ENCODE data around the gene SEPHS1. TPM values are rescaled to one million over a fixed set of nuclear protein-coding genes. Genes with fewer than 3 reads are reported as not detected.
"Not testable (repeated sequence)": the region's sequence is repeated elsewhere in the genome, so short reads cannot be mapped to it uniquely, and the experiment has no call there.

SEPHS1 gene
- total RNA-seq, 2 experiments from 2014 or later, result 48.9 to 55.2 TPM

- H3K4me3 Mint-ChIP-seq; H3K4me1 Mint-ChIP-seq; H3K27ac Mint-ChIP-seq; H3K27me3 Mint-ChIP-seq; DNase-seq; ATAC-seq; CTCF ChIA-PET; H3K9me3 Mint-ChIP-seq (ENCODE audit: low read depth): not testable (repeated sequence)
- peaks cover 45% of the 10 kb centered on the region for H3K36me3 Mint-ChIP-seq
Measured at GRCh38 chr10:13330980-13331379, 17.1 kb downstream of the SEPHS1 start.

GRCh38 chr10:13329565-13329964 is 18.5 kb downstream of the SEPHS1 start:
- ATAC-seq, result no peak
- Mint-ChIP-seq H3K36me3 (peaks cover 51% of the 10 kb centered on the region), H3K4me3 (no peak overlapping the region), H3K27me3 (no peaks in the 10 kb centered on the region), H3K27ac (no peak overlapping the region), H3K4me1 (no peaks in the 10 kb centered on the region), H3K9me3 (ENCODE audit: low read depth) (no peaks in the 10 kb centered on the region)
- no peak for DNase-seq
- CTCF ChIA-PET, result interaction anchor here (1.0 kb wide), 2 partner anchors 25 to 123 kb away, joined by 3 read pairs; no protein-coding TSS in a partner anchor

DNA sequence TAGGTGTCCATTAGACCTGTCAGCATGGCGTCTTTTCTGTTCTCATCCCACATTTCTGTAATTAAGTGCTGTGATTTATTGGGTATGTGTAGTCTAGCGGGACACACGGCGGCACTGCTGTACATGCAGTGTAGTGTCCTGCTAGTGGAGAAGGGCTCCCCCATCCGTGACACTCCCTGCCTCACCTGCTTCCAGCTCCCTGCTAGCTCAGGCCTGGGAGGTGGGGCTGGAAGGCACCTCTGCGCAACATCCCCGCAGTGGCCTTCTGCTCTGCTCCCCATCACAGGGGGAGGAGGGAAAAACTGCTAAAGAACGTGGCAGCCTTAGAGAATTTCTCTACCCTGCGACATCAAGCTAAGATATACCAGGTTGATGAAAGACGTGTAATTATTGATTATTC is 19.5 kb downstream of the SEPHS1 start:
- CTCF ChIA-PET, result interaction anchor here (0.6 to 1.0 kb wide), 3 partner anchors 24 to 122 kb away, joined by 3 read pairs; no protein-coding TSS in a partner anchor
- Mint-ChIP-seq H3K9me3 (ENCODE audit: low read depth) (no peaks in the 10 kb centered on the region), H3K4me1 (no peaks in the 10 kb centered on the region), H3K27ac (no peak overlapping the region), H3K27me3 (no peaks in the 10 kb centered on the region), H3K4me3 (no peak overlapping the region), H3K36me3 (peaks cover 49% of the 10 kb centered on the region)
- DNase-seq (no peak), ATAC-seq (no peak)

DNA sequence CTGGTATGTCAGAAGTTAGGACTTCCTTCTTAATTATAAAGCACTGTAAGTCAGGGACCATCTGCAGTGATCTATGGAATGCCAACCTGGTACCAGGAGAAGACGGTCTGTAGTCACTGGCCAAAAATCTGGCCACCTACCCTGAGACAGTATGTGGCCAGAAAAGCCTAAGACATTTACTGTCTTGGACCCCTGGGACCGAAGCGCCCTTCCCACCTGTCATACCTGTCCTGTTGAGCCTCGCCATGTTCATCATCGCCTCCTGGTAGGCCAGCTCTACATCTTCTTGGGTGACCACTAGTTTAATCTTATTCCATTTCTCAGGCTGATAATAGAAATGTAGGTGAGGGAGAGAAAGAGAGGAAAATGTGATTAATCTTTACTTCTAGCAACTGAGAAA is 20.0 kb downstream of the SEPHS1 start:
- Mint-ChIP-seq H3K27ac (no peak overlapping the region), H3K4me1 (no peaks in the 10 kb centered on the region), H3K9me3 (ENCODE audit: low read depth) (no peaks in the 10 kb centered on the region), H3K36me3 (peaks cover 48% of the 10 kb centered on the region), H3K27me3 (no peaks in the 10 kb centered on the region), H3K4me3 (no peak overlapping the region)
- CTCF ChIA-PET, result interaction anchor here (0.6 kb wide), 1 partner anchor 119 kb away, joined by 3 read pairs; no protein-coding TSS in a partner anchor
- no peak for DNase-seq
- ATAC-seq, result no peak

DNA sequence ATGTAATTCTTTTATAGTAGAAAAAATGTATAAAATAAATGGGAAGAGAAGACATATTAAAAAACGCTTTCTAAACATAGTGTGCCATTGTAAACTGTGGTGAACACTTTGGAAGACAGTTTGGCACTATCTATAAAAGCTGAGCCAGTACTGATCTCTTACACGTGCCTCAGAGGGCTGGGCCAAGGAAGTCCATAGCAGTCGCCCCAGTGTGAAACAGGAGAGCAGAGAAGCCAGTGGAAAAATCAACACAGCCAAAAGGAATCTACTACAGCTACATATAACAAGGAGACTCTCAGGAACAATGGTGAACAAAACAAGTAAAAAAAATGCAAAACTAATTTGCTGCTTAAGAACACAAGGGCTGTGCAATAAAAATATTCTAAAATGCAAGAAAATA is 20.6 kb downstream of the SEPHS1 start:
- Mint-ChIP-seq H3K9me3 (ENCODE audit: low read depth) (no peaks in the 10 kb centered on the region), H3K36me3 (peaks cover 48% of the 10 kb centered on the region), H3K27me3 (no peaks in the 10 kb centered on the region), H3K27ac (no peak overlapping the region), H3K4me1 (no peaks in the 10 kb centered on the region), H3K4me3 (no peak overlapping the region)
- ATAC-seq (no peak), DNase-seq (no peak)
- CTCF ChIA-PET, result interaction anchor here (0.7 kb wide), 1 partner anchor 1284 kb away, joined by 3 read pairs; no protein-coding TSS in a partner anchor

GRCh38 chr10:13322615-13323148 is 25.4 kb downstream of the SEPHS1 start:
- H3K36me3 Mint-ChIP-seq, result peaks cover 35% of the 10 kb centered on the region

GRCh38 chr10:13321576-13321975 is 26.5 kb downstream of the SEPHS1 start:
- Mint-ChIP-seq H3K4me3 (no peak overlapping the region), H3K36me3 (peaks cover 30% of the 10 kb centered on the region), H3K4me1 (no peaks in the 10 kb centered on the region), H3K27me3 (no peaks in the 10 kb centered on the region), H3K9me3 (ENCODE audit: low read depth) (no peaks in the 10 kb centered on the region), H3K27ac (no peak overlapping the region)
- DNase-seq (no peak), ATAC-seq (no peak)
- CTCF ChIA-PET, result interaction anchor here (1.2 kb wide), 1 partner anchor 19 kb away, joined by 3 read pairs; no protein-coding TSS in a partner anchor

More at GRCh38 chr10:13322615-13323148, 25.4 kb downstream of the SEPHS1 start:
- DNase-seq, result no peak
- H3K27ac Mint-ChIP-seq, result no peak overlapping the region
- H3K4me1 Mint-ChIP-seq, result no peaks in the 10 kb centered on the region
- H3K9me3 Mint-ChIP-seq (ENCODE audit: low read depth), result no peaks in the 10 kb centered on the region
- CTCF ChIA-PET, result no interaction called here
- H3K27me3 Mint-ChIP-seq, result no peaks in the 10 kb centered on the region
- no peak for ATAC-seq
- H3K4me3 Mint-ChIP-seq, result no peak overlapping the region

DNA sequence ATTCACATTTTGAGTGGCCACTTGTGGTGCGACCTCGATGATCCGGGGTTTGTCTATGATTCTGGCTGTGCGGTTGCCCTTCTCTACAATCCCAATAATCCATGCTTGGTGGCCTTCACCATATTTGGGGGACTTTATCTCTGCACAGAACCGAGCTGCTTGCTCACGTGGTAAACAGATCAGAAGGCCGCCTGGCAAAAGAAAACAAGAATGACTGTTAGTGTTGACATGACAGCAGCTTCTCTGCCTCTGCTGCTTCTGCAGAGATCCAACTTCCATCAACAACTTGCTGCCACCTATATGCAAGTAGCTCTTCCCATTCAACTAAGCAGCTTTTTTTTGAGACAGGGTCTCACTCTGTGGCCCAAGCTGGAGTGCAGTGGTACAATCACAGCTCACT is 28.9 kb downstream of the SEPHS1 start:
- CTCF ChIA-PET, result no interaction called here
- Mint-ChIP-seq H3K27ac (no peak overlapping the region), H3K36me3 (peaks cover 18% of the 10 kb centered on the region), H3K4me3 (no peak overlapping the region), H3K27me3 (no peaks in the 10 kb centered on the region), H3K4me1 (no peaks in the 10 kb centered on the region), H3K9me3 (ENCODE audit: low read depth) (no peaks in the 10 kb centered on the region)
- ATAC-seq, result no peak
- no peak for DNase-seq

- H3K36me3 Mint-ChIP-seq, result peaks cover 11% of the 10 kb centered on the region
- DNase-seq (no peak), ATAC-seq (no peak)
- no peaks in the 10 kb centered on the region for H3K27me3 Mint-ChIP-seq
- no peak overlapping the region for H3K27ac Mint-ChIP-seq
- no peaks in the 10 kb centered on the region for H3K9me3 Mint-ChIP-seq (ENCODE audit: low read depth)
- no peaks in the 10 kb centered on the region for H3K4me1 Mint-ChIP-seq
- CTCF ChIA-PET, result interaction anchor here (0.6 to 2.2 kb wide), 2 partner anchors 15 to 39 kb away, joined by 3 to 5 read pairs; no protein-coding TSS in a partner anchor
- no peak overlapping the region for H3K4me3 Mint-ChIP-seq
Measured at GRCh38 chr10:13317474-13317873, 30.6 kb downstream of the SEPHS1 start.

DNA sequence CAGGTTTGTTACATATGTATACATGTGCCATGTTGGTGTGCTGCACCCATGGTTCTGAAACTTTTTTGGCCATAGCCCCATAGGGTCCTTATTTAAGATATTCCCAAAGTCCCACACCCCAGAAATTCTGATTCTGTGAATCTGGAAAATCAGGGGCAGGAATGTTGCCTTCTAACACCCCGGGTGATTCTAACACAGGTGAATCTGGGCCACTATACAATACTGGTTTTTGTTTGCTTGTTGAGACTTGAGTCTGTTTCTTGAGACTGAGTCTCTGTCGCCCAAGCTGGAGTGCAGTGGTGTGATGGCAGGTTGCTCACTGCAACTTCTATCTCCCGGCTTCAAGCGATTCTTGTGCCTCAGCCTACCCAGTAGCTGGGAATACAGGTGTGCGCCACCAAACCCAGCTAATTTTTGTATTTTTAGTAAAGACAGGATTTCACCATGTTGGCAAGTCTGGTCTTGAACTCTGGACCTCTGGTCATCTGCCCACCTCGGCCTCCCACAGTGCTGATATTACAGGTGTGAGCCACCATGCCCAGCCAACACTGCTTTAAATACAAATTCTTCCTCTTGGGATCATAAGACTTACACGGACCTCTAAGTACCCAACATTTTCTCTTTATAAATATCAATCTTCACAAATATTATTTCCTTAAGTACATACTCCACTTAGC is 31.3 kb downstream of the SEPHS1 start:
- Mint-ChIP-seq H3K27me3 (no peaks in the 10 kb centered on the region), H3K9me3 (ENCODE audit: low read depth) (no peaks in the 10 kb centered on the region), H3K4me1 (no peaks in the 10 kb centered on the region), H3K4me3 (no peak overlapping the region), H3K27ac (no peak overlapping the region), H3K36me3 (peaks cover 10% of the 10 kb centered on the region)
- no peak for DNase-seq
- ATAC-seq, result no peak
- CTCF ChIA-PET, result interaction anchor here (2.2 kb wide), 1 partner anchor 14 kb away, joined by 5 read pairs; no protein-coding TSS in a partner anchor

- no peak for DNase-seq
- CTCF ChIA-PET, result interaction anchor here (1.1 kb wide), 1 partner anchor 13 kb away, joined by 3 read pairs; no protein-coding TSS in a partner anchor
- Mint-ChIP-seq H3K9me3 (ENCODE audit: low read depth) (no peaks in the 10 kb centered on the region), H3K36me3 (peaks cover 6% of the 10 kb centered on the region), H3K4me1 (no peaks in the 10 kb centered on the region), H3K4me3 (no peak overlapping the region), H3K27me3 (no peaks in the 10 kb centered on the region), H3K27ac (no peak overlapping the region)
- ATAC-seq, result no peak
Measured at GRCh38 chr10:13315361-13315760, 32.7 kb downstream of the SEPHS1 start.

- CTCF ChIA-PET, result interaction anchor here (0.6 to 1.8 kb wide), 2 partner anchors 9 to 34 kb away, joined by 3 to 5 read pairs; no protein-coding TSS in a partner anchor
- H3K36me3 Mint-ChIP-seq, result no peaks in the 10 kb centered on the region
- ATAC-seq, result no peak
- H3K4me3 Mint-ChIP-seq, result no peak overlapping the region
- no peaks in the 10 kb centered on the region for H3K9me3 Mint-ChIP-seq (ENCODE audit: low read depth)
- H3K4me1 Mint-ChIP-seq, result no peaks in the 10 kb centered on the region
- H3K27ac Mint-ChIP-seq, result no peak overlapping the region
- DNase-seq, result no peak
- H3K27me3 Mint-ChIP-seq, result no peaks in the 10 kb centered on the region
Measured at GRCh38 chr10:13311177-13311575, 36.9 kb downstream of the SEPHS1 start.

DNA sequence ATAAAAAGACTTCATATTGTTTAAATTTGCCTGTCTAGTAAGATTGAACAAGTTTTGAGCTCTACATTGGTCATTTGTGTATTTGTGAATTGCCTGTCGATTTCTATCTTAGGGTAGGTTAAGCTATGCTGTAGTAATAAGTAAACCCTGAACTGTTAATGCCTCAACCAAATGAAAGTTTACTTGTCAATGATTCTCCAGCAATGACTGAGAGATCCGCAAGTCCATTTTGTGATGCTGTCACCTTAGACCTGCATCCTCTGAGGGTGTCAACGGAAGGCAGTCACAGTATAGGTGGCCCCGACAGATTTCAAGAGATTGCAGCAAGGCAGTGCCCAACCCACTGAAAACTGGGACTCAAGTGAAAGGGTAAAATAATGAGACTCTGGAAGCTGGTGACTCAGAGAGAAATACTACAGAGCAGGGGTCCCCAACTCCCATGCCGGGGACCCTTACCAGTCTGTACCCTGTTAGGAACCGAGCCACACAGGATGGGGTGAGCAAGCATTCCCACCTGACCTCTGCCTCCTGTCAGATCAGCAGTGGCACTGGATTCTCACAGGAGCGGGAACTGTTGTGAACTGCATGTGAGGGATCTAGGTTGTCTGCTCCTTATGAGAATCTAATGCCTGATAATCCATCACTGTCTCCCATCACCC is 37.4 kb downstream of the SEPHS1 start:
- Mint-ChIP-seq H3K27me3 (no peaks in the 10 kb centered on the region), H3K4me1 (no peaks in the 10 kb centered on the region), H3K9me3 (ENCODE audit: low read depth) (no peaks in the 10 kb centered on the region), H3K4me3 (no peak overlapping the region), H3K36me3 (no peaks in the 10 kb centered on the region), H3K27ac (no peak overlapping the region)
- no peak for DNase-seq
- CTCF ChIA-PET, result interaction anchor here (0.6 to 1.8 kb wide), 2 partner anchors 8 to 33 kb away, joined by 3 to 5 read pairs; no protein-coding TSS in a partner anchor
- no peak for ATAC-seq
